NCI-H82 treated with DMSO at 0.1 percent for 48 hours (cell line): ENCODE results near the gene TGFBRAP1.

Experiments used
- DNase-seq: peaks from one replicate; lab custom pipeline; 2025; ENCODE audit not compliant: unreplicated experiment; lab: John Stamatoyannopoulos, UW

Gene TGFBRAP1, protein sequence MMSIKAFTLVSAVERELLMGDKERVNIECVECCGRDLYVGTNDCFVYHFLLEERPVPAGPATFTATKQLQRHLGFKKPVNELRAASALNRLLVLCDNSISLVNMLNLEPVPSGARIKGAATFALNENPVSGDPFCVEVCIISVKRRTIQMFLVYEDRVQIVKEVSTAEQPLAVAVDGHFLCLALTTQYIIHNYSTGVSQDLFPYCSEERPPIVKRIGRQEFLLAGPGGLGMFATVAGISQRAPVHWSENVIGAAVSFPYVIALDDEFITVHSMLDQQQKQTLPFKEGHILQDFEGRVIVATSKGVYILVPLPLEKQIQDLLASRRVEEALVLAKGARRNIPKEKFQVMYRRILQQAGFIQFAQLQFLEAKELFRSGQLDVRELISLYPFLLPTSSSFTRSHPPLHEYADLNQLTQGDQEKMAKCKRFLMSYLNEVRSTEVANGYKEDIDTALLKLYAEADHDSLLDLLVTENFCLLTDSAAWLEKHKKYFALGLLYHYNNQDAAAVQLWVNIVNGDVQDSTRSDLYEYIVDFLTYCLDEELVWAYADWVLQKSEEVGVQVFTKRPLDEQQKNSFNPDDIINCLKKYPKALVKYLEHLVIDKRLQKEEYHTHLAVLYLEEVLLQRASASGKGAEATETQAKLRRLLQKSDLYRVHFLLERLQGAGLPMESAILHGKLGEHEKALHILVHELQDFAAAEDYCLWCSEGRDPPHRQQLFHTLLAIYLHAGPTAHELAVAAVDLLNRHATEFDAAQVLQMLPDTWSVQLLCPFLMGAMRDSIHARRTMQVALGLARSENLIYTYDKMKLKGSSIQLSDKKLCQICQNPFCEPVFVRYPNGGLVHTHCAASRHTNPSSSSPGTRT

DNA sequence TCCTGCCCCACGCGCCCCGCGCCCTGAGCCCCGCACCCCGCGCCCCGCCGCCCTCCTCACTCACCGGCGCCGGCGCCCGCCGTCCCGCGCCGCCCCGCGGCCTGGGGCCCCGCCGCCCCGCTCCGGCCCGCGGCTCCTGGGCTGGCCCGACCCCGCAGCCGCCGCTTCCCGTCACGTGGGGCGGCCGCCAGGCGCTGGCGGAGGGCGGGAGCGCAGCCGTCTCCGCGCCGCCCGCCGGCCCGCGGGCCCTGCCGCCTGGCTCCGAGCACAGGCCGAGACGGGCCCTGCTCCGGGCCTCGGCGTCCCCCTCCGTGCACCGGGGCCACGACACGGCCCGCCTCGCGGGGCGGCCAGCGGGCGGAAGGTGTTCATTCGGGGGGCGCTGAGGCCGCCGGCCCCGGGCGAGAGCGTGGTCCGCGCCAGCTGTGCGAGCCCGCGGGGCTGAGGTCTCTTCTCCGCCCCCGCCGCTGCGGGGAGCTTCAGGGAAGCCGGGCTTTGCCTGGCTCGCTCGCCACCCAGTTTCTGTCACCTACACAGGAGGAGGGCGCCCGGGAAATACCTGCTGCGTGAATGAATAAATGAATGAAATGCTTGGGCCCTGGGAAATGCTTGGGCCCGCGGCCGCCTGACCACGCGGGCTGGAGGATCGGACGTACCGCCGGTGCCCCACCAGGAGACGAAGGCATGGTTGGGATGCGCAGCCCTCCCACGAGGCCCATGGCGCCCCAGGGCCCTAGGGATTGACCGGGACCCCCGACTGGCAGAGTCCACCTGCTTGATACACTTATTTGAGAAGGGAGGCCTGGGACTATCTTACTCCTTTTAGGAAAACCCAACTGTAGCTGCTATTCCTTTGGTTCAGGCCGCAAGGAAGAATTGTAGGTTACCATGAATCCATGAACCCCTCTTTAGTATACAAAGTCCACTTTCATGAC is at the start of gene TGFBRAP1:
TSS of gene TGFBRAP1 (minus strand) at position 175 of the 935 bp plus-strand sequence. CDS start 21,434 bp downstream, outside the sequence.
- DNase-seq = no peak

DNA sequence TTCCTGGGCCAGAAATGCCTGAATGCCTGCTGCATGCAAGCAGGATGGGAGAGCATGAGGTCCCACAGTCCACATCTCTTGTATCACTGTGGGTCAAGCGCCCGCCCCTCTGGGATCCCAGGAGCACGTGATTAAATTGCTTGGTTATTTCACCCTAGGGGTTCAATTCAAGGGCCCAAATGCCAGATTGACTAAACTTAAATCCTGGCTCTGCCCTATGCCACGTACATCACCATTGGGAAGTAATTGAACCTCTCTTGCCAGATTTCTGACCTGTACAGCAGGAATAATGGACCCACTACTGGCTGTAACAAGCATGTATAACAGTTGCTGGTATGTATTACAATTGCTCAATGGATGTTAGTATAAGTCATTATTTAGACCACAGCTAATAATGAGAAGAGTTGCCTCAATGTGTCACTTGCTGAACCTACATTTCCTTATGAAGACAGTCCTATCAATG is 49.4 kb upstream of the TGFBRAP1 start:
- no peak for DNase-seq

DNA sequence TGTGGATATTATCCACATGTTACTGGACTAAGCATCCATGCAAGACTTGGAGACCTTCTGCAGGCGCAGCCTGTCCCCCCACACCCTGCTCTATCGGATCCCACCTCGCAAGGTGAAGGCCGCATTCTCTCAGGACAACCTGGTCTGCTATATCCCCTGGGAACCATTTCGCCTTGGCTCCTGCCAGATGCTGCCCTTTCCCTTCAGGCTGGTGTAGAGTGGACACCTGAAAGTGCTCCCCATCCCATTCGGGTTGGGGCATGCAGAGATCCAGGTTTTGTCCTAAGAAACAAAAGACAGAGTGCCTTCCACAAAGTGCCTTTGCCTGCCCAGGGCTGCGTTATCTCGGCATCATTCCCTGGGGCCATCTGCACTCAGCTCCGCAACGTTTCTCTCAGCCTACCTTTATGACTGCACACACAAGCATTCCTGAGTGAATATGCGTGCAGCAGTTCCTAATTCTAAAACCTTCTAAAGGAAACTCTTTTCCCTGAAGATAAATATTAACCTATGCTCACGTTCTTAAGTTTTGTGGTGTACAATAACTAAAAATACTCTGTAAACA is 48.8 kb upstream of the TGFBRAP1 start:
- no peak for DNase-seq

DNA sequence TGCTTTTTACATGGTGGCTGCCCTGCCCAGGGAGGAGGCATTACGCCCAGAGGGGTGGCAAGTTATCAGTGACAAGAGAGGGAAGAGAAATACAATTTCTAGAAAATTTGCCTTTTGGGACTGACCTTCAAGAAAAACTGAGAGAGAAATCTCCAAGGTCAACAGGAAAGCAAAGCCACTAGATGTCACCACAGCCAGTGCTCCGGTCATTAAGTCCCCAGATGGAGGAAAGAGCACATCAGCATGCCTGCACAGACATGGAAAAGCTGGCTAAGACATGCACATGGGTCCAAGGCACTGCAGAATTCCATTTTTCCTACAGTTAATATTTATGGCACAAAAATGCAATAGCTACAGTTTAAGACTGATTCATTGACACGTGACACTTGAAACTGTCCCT is 48.3 kb upstream of the TGFBRAP1 start:
- DNase-seq = no peak

DNA sequence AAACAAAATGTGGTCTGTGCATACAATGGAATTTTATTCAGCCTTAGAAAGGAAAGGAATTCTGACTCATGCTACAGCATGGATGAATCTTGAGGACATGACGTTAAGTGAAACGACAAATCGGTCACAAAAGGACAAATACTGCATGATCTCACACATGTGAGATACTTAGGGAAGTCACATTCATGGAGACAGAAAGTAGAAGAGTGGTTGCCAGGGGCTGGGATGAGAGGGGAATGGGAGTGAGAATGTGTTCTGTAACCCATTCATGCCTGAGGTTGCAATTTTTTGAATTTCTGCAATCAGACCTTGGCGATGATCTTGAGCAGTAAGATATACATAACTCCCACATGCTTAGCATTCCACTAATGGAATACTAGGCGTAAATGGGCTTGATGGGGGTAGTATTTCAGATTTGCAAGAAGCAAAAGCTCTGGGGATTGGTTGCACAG is 47.3 kb upstream of the TGFBRAP1 start:
- DNase-seq = no peak

DNA sequence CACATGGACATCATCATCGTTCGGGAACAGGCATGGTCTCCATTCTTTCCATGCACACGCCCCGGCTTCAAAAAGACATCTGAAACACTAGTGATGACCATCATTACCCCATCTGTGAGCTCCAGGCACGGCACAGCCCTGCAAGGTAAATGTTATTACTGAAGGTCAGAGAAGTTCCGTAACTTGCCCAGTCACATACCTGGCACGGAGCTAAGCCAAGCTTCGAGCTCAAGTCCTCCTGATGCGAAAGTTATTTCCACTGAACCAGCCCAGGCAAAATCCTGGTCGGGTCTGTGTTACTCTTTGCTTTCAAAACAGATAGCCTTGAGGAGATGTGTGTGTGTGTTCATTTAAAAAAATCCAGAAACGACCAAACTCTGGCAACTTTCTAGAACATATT is 46.5 kb upstream of the TGFBRAP1 start:
- no peak for DNase-seq

DNA sequence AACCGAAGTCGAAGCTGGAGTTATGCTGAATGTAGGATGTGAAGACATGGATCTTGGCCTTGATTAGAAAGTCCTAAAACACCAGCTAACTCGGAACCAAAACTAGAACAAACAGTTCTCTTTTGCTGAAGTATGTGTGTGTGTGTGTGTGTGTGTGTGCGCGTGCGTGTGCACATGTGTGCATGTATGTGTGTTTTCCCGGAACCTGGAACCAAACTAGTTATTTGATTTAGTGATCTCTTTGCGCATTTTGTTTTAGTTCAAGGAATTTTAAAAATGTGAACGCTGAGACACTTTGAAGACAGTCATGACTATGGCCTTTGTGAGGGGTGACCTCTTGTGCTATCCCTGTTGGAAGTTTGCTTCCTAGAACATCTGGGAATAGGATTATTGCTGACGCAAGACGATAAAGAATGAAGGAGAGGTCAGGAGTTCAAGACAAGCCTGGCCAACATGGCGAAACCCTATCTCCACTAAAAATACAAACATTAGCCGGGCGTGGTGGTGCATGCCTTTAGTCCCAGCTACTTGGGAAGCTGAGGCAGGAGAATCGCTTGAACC is 45.5 kb upstream of the TGFBRAP1 start:
- no peak for DNase-seq

DNA sequence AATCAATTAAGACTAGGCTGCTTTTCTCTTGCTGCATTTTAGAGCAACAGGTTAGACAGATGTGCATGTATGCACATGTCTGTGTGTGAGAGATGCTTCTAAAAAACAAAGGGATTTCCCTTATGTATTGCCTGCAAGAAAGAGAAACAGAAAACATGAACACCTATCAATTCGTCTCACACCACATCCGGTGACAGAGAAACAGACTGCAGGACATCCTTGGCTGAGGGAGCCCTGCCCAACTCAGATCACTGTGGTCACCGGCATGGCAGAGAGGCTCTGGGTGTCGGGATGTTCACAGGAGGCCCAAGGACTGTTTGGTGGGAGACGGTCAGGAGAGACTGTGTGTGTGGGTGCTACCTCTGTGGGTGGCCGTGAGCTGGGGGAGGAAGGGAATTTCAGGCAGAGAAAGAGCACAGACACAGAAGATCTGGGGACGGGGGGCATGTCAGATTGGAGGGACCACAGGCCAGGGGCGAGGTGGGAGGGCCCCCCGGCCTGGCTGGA is 44.4 kb upstream of the TGFBRAP1 start:
- DNase-seq = no peak

DNA sequence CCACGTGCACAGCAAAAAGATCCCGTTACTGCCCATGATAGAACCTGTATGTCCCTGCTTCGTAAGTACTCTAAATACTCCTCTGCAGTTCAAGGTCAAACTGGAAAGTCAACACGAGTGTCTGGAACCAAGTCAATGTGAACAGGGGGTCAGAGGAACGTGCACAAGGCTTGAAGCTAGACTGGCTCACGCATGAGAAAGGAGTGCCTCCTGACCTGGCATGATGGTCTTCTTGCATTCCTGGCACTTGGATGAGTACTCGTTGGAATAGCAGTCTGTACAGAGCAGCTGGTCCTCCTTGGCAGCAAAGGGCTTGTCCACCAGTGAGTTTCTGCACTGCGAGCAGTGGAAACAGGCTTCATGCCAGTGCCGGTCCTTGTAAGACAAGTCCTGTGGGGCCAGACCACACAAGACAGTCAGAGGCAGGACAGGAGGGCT is 43.8 kb upstream of the TGFBRAP1 start:
- DNase-seq = no peak

DNA sequence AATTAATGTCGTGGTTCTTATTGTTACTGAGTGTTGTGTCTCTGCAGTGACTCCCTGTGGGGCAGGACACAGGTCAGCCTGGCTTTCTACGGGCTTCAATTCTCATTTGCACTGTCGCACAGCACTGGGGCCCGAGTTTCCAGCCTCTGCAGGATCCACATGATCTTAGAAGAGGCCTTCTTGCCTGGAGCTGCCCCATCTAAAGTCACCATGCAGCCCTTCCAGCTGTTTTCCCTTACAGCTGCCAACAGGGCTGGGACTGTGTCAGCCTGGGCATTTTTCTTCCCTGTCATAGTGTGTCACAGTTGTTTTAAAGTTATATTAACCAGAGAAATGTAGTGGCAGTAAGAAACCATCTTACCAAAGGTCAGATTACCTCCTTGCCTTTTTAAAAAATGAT is 42.3 kb upstream of the TGFBRAP1 start:
- no peak for DNase-seq

DNA sequence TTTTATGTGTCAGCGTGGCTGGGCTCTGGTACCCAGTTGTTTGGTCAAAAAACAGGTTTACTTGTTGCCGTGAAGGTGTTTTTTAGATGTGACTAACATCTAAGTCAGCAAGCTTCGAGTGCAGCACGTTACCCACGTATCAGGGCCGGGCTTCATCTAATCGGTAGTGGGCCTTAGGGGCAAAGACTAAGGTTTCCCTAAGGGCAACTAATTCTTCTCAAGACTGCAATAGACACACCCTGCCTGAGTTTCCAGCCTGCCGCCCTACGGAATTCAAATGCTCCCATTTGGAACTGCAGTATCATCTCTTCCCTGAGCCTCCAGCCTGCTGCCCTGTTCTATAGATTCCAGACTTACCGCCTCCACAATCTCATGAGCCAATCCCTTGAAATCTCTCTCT is 41.6 kb upstream of the TGFBRAP1 start:
- DNase-seq = no peak

DNA sequence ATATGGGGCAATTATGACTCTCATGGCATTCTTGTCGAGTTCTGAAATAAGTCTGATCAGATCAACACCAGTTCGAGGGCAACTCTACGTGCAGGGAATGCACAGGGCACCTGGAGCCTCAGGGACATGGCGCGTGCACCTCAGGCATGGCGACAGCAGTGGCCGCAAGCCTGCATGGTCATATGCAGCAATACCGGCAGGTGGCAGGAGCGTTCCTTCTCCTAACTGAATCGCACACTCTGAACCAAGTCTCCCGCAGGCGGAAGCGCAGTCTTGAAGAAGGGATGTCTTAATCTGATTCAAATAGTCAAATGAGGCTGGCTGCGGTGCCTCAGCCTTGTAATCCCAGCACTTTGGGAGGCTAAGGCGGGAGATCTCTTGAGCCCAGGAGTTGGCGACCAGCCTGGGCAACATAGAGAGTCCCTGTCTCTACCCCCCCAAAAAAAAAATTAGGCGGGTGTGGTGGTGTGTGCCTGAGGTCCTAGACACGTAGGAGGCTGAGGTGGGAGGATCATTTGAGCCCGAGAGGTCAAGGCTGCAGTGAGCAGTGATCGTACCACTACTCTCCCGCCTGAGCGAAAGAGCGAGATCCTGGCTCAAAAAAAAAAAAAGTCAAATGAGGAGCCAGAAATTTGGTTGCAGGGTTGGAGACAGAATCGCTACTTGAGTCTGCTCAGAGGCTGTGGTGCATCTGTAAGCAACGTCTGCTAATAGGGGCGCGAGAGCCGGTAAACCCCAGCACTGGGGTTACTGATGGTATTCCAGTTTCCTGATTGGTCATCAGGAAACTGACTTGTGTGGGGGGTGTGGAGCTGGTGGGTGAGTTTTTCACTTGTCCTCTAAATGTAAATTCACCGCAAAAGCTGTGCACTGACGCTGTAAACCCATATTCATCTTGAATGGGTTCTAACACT is 40.5 kb upstream of the TGFBRAP1 start:
- DNase-seq = peak; percentile 91

DNA sequence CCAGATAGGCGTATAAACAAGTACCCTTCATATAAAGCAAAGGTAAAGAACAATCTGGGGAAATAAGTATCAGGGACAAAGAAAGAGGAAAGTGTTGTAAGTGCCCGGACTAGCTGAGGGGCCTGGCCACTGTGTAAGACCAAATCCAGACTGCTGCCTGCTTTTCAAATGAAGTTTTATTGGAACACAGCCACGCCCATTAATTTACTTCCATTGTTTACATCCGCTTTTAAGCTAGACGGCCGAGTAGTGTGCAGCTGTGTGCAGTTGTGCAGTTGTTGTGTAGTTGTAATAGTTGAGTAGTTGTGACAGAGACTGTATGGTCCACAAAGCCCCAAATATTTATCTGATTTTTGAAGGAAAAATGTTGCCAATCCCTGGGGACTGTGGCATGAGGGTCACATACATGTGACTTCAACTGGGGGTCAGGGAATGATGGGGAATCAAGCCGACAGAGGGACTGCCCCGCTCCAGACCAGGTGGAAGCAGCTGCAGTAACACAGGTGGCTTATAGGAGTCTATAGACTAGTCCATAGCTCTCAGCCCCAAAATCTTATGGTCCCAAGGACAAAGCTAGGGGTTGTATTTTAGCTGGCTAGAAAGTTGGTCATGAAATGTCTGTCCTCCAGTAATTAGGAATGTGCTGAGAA is 39.3 kb upstream of the TGFBRAP1 start:
- no peak for DNase-seq

DNA sequence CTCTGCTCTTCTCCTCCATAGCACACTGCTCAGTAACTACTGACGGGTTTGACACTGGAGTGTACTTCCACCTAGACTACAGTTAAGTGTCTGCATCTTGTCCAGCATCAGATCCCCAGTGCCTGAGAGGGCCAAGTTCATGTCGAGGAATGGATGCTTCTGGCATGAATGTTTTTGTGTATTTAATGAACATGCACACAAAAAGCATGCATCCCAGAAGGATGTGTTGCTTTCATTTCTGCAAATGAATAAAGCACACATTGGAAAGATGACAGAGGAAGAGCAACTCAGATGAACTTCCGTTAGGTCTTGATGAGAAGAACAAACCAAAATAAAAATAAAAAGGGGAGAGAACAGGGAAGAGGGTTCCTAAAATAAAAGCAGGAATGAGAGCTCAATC is 35.7 kb upstream of the TGFBRAP1 start:
- no peak for DNase-seq

DNA sequence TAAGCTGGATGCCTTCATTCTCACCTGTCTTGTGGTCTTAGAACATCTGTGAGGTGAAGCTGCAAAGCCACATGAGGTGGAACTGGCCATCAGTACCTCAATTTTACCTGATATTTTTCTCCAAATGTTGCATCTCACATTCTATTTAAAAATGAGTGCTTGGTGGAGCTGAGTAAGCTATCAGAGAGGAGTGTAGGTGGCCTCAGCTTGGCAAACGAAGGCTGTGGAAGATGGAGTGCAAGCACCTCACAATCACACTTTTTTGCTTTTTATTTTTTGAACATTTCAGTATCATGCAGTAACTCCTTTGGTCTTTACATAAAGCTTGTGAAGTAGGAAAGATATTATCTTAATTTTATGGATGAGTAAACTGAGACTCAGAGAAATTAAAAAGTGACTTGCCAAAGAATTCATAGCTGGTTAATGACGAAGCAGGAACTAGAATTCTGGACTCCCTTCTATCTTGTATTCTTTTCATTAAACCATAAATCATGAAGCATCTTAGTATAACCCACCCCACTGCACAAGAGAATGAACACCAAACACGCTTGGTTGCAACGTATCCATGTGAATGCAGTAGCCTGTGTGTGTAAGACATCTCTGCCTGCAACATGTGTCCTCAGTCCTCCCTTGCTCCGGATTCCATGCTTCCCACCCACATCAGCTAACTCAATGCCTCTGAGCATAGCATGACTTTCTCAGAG is 35.1 kb upstream of the TGFBRAP1 start:
- no peak for DNase-seq

DNA sequence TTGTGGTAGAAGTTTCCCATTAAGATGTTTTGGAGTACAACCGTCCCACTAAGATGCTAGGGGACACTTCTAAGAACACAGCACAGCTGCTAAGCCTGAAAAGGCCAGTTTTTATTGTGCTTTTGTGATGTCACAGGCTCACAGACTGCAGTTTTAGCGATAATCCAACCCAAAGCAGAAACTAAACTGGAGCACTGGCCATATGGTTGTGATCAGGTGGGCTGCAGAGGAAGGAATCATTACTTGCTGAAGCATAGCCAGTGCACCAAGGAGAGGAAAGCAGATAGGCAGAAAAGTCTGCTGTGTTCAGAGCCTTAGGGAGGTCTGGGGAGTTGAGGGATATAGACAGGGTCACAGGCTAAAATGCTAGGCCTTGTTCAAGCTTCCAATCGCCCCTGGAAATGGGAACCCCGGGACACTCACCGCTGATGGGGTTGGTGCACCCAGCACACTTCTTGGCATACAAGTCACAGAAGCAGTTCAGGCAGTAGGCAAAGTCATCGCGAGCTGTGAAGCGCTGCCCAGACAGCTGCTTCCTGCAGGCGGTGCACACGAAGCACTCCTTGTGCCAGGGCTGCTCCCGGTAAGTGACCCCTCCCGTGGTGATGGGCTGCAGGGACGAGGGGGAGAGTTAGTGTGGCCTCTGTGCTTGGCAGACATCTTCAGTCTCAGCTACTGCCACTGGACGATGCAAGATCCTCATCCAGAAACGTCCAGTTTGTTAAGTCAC is 33.5 kb upstream of the TGFBRAP1 start:
- no peak for DNase-seq
